DMS79 treated with DMSO at 0.1 percent for 48 hours (cell line): ENCODE data around the gene CSRP3.
"Not testable (repeated sequence)": the region's sequence is repeated elsewhere in the genome, so short reads cannot be mapped to it uniquely, and the experiment has no call there.

Experiments used
- DNase-seq: peaks from one replicate; lab custom pipeline; 2025; lab: John Stamatoyannopoulos, UW

CSRP3 gene

GRCh38 chr11:19187114-19187832 lies 14.5 kb downstream of the CSRP3 start:
- no peak for DNase-seq

GRCh38 chr11:19185516-19186052 lies 16.2 kb downstream of the CSRP3 start:
- DNase-seq, result no peak

GRCh38 chr11:19185036-19185435 lies 16.7 kb downstream of the CSRP3 start:
- DNase-seq, result no peak

- DNase-seq, result no peak
Observed at GRCh38 chr11:19183646-19184045, 18.1 kb downstream of the CSRP3 start.

GRCh38 chr11:19181531-19182261 lies 20.1 kb downstream of the CSRP3 start:
- no peak for DNase-seq

- DNase-seq, result no peak
Observed at GRCh38 chr11:19176629-19177186, 25.1 kb downstream of the CSRP3 start.

- no peak for DNase-seq
Observed at GRCh38 chr11:19173964-19174638, 27.7 kb downstream of the CSRP3 start.

GRCh38 chr11:19173004-19173689 lies 28.6 kb downstream of the CSRP3 start:
- DNase-seq, result no peak

- DNase-seq, result no peak
Observed at GRCh38 chr11:19168090-19168489, 33.7 kb downstream of the CSRP3 start.

- no peak for DNase-seq
Observed at GRCh38 chr11:19164881-19165280, 36.9 kb downstream of the CSRP3 start.

GRCh38 chr11:19164230-19164855 lies 37.4 kb downstream of the CSRP3 start:
- DNase-seq, result no peak

- DNase-seq, result no peak
Observed at GRCh38 chr11:19163617-19164016, 38.2 kb downstream of the CSRP3 start.

GRCh38 chr11:19162951-19163505 lies 38.8 kb downstream of the CSRP3 start:
- no peak for DNase-seq

- DNase-seq, result no peak
Observed at GRCh38 chr11:19161651-19162050, 40.1 kb downstream of the CSRP3 start.

- no peak for DNase-seq
Observed at GRCh38 chr11:19160847-19161246, 40.9 kb downstream of the CSRP3 start.

GRCh38 chr11:19156892-19157291 lies 44.9 kb downstream of the CSRP3 start:
- no peak for DNase-seq

- no peak for DNase-seq
Observed at GRCh38 chr11:19145319-19145718, 56.5 kb downstream of the CSRP3 start.

GRCh38 chr11:19136884-19137283 lies 64.9 kb downstream of the CSRP3 start:
- DNase-seq, result not testable (repeated sequence)

- DNase-seq, result no peak
Observed at GRCh38 chr11:19134004-19134403, 67.8 kb downstream of the CSRP3 start.
